Endothelial cell of hepatic sinusoid (primary cell): Measurements from ENCODE around the gene DIP2B.

Experiments
- in situ Hi-C: cut with HindIII; loops from 2 replicates; pipeline ENCODE4 v1.10.0; 2017; ENCODE audit warnings: low sequenced_read_pairs

Gene DIP2B

DNA sequence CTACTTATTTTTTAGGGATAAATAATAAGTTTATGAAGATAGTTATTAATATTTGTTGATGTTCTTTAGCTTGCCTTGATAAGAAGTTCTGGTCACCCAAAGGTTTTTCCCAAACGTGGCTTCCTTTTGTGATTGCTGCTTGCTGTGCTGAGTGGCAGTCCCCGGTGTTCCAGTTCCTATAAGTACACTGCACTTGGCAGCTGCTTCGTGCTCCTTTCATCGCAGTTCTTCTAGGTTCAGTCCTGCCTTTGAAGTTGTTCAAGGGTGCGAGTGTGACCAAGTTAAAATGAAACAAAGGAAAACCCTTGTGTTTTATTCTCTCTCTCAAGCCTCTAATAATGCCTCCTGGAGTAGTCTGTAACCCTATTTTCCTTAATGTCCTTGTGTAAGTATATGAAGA lies 130.6 kb downstream of the DIP2B start:
- in situ Hi-C loops: no loop called here

DNA sequence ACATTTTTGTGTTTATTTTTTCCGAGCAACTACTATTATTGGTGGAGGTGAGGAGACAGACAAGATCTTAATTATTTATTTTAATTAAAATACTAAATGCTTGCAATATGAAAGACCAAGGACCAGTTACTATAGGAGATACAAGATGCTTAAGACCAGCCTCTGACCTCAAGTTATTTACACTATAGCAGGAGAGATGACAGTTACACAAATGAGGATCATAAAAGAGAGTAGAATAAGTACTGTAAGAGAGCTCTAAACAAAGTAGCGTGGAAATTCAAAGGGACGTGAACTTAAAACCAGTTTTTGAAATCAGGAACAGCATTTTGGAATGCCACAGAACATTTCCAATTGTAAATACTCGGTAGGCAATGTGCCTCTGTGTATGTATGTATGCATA lies 131.1 kb downstream of the DIP2B start:
- in situ Hi-C loops: no loop called here

DNA sequence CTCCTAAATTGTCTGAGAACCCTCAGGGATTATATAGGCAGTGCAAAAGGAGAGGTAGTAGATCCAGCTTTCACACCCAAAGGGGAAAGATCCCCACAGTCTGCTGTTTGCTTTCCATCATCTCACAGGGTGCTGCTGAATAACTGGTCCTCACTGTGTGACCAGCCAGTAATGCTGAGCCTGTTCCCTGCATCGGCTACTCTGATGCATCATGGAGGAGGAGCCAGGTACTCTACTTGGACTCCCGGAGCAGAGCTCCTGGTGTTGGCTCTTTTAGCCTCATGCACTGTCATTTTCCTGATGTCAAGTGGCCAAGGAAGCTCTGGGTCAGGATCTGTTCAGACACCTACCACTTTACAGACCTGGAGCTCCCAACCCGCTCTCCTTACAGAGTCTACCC lies 131.7 kb downstream of the DIP2B start:
- in situ Hi-C loops: no loop called here

GRCh38 chr12:50637870-50638481 lies 133.2 kb downstream of the DIP2B start:
- in situ Hi-C loops: no loop called here

DNA sequence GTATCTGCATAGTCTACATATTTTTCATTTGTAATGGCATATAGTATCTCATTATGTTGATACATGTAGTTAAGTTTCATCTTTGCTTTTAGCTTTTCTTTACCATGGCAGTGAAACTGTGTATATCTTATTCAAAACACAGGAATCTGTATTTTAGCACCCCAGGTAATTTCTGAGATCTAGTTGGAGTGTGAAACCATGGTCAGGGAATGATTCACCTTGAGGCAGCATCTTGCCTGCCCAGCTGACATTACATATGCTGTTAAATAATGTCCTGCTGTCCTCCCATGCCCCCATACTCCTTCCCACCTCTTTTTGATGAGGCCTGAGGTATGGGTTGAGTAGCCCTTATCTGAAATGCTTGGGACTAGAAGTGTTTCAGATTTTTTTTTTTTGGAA lies 133.7 kb downstream of the DIP2B start:
- in situ Hi-C loops: no loop called here

DNA sequence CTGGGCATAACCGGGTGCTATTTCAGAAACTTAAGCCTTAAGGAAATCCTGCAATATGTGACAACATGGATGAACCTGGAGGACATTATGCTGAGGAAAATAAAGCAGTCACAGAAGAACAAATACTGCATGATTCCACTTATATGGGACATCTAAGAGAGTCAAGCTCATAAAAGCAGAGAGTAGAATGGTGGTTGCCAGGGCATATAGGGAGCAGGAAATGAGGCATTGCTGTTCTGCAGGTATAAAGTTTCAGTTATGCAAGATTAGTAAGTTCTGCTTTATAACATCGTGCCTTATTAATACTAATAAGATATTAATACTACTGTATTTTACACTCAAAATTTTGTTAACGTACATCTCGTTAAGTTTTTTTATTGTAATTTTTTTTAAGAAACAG lies 134.9 kb downstream of the DIP2B start:
- in situ Hi-C loops: no loop called here

DNA sequence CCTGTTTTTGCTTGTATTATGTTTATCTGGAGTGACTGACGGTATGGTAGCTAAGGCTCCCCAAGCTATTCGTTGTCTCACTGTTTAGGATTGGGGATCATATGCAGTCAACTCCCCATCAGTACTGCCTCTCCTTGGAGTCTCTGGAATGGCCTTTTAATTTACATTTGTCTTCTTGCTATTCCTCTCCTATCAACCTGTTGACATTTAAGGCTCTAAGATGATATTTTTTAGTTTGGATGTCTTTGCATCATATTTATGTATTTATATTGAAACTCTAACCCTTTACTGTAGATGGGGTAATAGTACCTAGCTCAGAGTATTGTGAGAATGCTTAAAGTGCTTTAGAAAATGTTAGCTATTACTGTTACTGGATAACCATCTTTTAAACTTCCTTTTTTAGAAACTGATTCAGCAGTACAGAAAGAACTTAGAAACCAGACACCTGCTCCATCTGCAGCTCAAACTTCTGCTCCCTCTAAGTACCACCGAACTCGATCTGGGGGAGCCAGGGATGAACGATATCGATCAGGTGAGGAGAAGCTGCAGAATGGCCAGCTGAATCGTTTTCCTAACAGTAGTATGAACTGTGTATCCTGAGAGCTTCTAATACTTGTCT lies 135.6 kb downstream of the DIP2B start:
- in situ Hi-C loops: no loop called here

GRCh38 chr12:50641566-50641965 lies 136.8 kb downstream of the DIP2B start:
- in situ Hi-C loops: no loop called here

GRCh38 chr12:50642035-50642451 lies 137.3 kb downstream of the DIP2B start:
- in situ Hi-C loops: no loop called here

DNA sequence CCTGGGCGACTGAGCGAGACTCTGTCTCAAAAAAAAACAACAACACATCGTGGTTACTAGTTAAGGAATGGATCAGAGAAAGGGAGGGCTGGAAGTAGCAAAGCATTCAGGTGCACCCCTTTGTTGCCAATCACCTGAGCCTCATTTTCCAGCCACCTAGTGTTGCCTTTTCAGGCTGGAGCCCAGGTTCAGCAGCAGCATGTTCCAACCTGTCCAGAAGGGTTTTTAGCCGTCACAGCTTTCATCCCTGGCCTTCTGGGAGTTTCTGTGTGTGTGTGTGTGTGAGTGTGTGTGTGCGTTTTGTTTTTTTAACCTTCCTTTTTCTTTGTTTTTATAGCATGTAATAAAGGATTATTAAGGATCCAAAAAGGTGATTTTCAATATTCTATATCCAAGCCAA lies 138.0 kb downstream of the DIP2B start:
- in situ Hi-C loops: no loop called here

- in situ Hi-C loops: no loop called here
Measured at GRCh38 chr12:50647031-50647430, 142.2 kb downstream of the DIP2B start.

GRCh38 chr12:50647479-50647878 lies 142.7 kb downstream of the DIP2B start:
- in situ Hi-C loops: no loop called here

DNA sequence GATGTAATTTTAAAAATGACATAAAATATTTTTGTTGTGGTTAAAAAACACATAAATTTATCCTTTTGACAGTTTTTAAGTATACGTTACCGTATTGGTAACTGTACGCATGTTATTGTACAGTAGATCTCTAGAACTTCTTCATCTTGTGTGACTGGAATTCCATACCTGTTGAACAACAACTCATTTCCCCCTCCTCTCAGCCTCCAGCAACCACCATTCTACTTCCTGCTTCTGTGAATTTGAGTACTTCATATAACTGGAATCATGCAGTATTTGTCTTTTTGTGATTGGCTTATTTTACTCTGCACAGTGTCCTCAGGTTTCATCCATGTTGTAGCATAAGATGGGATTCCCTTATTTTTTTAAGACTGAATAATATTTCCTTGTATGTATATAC lies 145.5 kb downstream of the DIP2B start:
- in situ Hi-C loops: no loop called here

GRCh38 chr12:50655374-50655921 lies 150.7 kb downstream of the DIP2B start:
- in situ Hi-C loops: no loop called here

GRCh38 chr12:50659260-50659659 lies 154.5 kb downstream of the DIP2B start:
- in situ Hi-C loops: no loop called here

DNA sequence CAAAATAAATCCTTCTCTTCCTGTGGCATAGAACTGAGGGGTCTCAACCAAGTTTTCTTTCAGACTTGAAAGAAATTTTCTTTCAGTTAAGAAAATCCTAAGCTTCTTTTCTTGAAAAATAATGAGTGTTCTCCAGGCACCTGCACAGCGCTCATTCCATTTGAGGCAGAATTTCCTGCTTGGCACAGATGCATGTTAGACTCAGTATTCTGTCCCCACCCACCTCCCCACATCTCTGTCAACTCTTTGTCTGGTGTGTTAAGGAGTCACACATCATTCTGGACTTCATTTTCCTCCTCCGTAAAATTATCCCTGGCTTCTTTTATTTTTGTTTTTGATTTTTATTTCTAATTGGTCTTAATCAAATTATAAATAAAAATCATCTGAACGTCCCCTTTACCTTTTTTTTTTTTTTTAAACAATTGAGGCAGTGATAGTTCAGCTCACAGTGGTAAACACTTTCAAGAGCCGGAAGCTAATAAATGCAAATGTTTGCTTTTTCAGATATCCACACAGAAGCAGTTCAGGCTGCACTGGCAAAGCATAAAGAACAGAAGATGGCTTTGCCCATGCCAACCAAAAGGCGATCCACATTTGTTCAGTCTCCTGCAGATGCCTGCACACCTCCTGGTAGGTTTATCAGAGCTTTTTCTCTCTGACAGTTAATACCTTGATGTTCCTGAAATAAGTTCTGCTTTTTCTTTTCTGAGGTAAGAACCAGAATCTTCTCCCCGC lies 155.1 kb downstream of the DIP2B start:
- in situ Hi-C loops: no loop called here

- in situ Hi-C loops: no loop called here
Measured at GRCh38 chr12:50660425-50660822, 155.6 kb downstream of the DIP2B start.

DNA sequence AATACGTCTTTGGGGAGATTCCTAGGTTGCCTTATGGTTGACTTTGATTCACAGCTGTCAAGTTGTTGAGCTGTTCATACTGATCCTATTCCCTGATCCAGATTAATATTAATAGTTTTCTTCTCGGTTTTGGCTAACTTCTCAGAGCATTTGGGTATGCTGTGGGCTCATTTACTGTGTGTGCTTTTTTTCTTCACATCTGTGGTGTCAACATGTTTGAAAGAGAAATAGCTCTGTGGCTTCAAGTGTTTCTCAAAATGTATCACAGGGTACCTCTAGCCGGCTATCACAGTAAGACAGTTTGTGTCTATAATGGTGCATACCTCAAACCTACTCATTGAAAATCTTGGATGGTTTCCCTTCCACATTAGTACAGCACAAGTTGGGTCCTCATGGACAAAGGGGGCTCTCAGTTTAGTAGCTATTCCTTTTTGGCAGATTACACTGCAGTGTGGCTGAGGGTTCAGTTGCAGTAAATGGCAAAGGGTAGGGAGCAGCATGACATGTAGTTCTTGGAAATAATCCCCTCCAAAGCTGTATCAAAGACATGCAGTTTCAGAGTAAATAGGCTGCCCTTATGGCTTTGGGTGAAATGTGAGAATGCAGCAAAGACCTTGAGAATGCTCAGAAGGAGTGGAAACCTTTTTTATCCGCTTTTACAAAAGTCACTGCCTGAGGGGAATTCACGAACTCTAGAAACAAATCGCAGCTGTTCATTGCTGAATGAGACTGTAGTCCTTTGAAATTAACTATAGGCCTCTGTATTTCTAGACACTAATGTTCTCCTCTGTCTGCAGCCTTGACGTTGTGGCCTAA lies 156.7 kb downstream of the DIP2B start:
- in situ Hi-C loops: no loop called here

GRCh38 chr12:50662116-50662510 lies 157.3 kb downstream of the DIP2B start:
- in situ Hi-C loops: no loop called here

GRCh38 chr12:50665170-50665569 lies 160.4 kb downstream of the DIP2B start:
- in situ Hi-C loops: no loop called here

- in situ Hi-C loops: no loop called here
Measured at GRCh38 chr12:50665609-50666008, 160.8 kb downstream of the DIP2B start.
